VCaP (cell line): Measurements from ENCODE around the gene GPR108.
A peak's percentile ranks its signal among the peaks of the same experiment; 100 is the strongest.
"Not testable (repeated sequence)": the region's sequence is repeated elsewhere in the genome, so short reads cannot be mapped to it uniquely, and the experiment has no call there.

Experiments used
- H3K27ac ChIP-seq: fragments of 450-650 bp; 2 replicates; pipeline ENCODE4 v1.5.1; 2017
- TF ChIP-seq, protein P1 (sequence below): fragments of 450-650 bp; conservative IDR thresholded peaks from 2 replicates; pipeline ENCODE4 v1.5.1; 2017; ENCODE audit warnings: mild to moderate bottlenecking, moderate library complexity

GPR108 gene

DNA sequence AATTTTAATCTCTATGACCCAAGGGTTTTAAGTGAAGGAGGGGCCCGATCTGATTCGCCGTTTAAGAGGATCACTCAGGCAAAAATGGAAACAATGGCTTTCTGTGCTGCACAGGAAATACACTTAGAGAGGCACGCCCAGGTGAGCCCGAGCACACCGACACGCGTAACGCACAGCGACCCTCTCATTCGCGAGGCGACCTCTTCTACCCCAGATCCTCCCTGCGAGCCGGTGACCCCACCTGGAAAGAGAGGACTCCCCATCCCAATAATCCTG, 29.6 kb upstream of the GPR108 start:
- peak overlapping the region; percentile 55 for H3K27ac ChIP-seq
- TF ChIP-seq, protein P1, sequence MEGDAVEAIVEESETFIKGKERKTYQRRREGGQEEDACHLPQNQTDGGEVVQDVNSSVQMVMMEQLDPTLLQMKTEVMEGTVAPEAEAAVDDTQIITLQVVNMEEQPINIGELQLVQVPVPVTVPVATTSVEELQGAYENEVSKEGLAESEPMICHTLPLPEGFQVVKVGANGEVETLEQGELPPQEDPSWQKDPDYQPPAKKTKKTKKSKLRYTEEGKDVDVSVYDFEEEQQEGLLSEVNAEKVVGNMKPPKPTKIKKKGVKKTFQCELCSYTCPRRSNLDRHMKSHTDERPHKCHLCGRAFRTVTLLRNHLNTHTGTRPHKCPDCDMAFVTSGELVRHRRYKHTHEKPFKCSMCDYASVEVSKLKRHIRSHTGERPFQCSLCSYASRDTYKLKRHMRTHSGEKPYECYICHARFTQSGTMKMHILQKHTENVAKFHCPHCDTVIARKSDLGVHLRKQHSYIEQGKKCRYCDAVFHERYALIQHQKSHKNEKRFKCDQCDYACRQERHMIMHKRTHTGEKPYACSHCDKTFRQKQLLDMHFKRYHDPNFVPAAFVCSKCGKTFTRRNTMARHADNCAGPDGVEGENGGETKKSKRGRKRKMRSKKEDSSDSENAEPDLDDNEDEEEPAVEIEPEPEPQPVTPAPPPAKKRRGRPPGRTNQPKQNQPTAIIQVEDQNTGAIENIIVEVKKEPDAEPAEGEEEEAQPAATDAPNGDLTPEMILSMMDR = no peak

DNA sequence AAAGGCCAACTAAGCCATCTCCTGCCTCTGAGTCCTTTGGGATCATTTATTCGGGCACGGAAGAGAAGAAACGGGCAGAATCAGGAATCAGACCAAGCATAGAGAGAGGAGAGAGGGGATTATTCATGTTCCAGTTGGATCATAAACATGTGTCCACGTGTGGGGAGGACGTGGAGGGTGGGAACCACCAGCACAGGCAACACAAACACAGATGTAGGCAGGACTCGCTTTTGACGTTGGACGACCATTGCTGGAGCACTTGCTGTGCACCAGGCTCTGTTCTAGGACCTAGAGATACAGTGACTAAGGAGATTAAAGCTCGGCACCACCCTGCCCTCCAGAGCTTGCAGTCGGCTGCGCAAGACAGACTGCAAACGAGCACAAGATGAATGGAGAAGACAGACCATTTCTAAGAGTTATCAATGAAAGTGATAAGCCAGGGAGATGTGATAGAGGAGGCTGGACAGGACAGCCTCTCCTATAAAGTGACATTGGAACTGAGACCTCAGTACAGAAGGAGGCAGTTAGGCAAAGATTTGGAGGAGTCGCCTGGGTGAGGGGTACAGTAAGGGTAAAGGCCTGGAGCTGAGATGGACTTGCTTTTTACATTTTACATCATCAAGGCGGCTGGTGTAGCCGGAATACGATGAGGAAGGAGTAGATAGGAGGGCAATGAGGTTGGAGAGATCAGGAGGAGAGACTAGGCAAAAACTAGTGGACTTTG, 29.1 kb upstream of the GPR108 start:
- H3K27ac ChIP-seq = peak overlapping the region; percentile 55
- TF ChIP-seq, protein P1 = no peak

DNA sequence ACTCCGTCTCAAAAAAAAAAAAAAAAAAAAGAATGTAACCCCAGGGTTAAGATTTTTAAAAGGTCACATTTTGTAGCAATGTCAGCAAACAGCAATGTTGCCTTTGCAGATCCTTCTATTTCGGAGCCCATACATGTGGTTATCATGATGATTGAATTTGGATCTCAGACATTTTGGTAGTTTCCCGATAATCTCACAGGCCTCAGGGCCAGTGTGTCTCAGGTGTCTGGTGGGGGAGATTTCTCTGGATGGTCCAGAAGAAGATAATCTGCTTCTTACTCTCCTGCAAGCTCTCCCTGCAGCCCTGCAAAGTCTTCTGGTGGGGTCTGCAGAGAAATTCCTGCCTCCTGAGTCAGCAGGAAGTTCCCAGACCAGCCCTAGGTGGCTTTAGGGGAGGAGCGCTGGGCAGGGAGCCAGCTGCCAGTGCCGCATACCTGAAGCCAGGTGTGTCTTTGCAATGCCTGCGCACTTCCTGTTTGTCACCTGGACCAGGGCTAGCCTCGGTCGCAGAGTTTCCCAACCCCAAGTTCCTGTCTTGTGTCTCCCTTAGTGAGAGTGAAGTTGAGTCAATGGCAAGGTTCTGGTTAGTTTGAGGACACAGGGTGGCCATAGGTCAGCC, 28.5 kb upstream of the GPR108 start:
- H3K27ac ChIP-seq = peak overlapping the region; percentile 55
- TF ChIP-seq, protein P1 = no peak

DNA sequence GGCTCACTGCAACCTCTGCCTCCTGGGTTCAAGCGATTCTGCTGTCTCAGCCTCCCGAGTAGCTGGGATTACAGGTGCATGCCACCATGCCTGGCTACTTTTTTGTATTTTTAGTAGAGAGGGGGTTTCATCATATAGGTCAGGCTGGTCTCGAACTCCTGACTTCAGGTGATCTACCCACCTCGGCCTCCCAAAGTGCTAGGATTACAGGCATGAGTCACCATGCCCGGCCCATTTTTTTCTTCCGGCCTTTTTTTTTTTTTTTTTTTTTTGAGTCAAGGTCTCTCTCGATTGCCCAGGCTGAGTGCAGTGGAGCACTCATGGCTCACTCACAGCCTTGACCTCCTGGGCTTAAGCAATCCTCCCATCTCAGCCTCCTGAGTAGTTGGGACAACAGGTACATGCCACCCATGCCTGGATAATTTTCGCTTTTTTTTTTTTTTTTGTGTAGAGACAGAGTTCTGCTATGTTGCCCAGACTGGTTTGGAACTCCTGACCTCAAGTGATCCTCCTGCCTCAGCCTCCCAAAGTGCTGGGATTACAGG, 24.9 kb upstream of the GPR108 start:
- not testable (repeated sequence) for H3K27ac ChIP-seq

DNA sequence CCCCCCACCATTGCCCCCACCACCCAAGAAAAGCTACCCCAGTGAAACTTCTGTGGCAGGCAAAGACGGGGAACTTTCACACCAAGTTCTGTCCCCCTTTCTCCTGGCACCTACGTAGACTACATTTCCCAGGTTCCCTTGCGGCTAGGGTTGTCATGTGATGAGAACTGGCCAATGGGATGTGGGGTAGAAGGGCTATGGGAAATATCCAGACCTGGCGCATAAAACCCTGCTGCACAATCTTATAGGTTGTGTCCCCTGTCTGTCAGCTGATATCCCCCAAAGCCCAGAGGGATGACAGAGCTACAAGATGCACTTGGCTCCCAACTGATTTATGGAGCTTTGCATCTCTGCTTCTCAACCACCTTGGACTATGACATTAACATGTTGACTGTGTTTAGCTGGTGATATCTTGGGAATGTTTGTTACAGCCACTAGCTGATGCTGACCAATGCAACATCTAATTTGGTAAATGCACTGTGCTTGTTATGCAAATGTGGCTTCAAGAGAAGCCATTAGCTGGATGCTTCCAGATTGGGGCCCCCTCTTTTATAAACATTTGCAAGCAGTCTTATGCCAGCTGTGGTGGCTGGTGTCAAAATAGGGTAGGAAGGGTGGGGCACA, 23.8 kb upstream of the GPR108 start:
- no peak overlapping the region for H3K27ac ChIP-seq
- TF ChIP-seq, protein P1 = no peak

DNA sequence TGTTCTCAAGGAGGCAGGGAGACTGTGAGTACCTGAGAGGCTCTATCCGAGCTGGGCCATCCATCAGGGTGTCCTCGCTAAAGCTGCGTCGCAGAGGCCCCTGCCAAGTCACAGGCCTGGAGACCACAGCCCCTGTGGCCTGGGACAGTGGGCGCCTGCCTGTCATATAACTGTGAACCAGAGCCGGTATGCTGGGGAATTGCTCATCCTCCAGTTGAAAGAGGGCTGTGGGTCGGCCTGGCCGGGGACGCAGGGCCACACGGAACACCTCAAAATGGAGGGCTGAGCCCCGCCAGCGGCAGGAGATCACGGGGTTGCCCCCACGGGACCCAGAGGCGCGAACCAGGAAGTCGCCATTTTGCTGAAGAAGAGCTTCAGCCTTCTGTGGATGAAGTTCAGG, 23.2 kb upstream of the GPR108 start:
- no peak overlapping the region for H3K27ac ChIP-seq
- TF ChIP-seq, protein P1 = no peak

DNA sequence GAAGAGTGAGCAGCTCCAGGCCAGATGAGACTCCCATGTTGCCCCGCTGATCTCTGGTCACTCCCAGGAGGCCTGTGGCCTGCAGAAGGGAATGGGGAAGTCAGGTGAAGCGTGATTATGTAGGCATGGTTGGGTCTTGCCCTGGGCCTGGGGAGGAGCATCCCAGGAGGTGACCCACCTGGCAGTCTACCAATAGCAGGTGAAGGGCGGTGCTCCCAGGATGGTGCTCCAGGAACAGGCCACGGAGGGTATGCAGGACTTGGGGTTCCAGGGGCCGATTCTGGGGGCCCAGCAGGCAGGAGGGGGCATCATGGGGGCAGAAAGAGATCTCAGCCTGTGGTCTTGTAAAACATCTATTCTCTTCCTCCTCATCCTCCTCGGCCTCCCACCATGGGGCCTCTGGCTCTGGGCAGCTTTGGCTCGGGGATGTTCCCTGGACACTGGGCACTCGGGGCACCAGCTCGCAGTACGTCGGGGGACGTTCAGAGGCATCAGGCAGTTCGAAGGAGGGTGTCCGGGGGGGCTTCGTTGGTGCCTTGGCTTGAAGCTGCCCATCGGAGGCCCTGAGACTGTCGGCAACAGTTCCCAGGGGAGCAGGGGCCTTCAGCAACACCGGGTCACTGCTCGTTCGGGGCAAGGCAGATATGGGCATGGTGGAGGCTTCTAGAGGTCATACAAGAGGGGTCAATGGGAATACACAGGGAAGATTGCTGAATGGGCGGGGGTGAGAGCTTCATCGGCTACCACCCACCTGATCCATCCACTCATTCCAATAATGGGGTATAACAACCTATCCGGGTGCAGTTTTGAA, 17.5 kb upstream of the GPR108 start:
- TF ChIP-seq, protein P1 = no peak
- H3K27ac ChIP-seq = no peak overlapping the region
